HG03039 (cell line): ENCODE measurements around the gene KIAA1210.
"Not testable (repeated sequence)": the region's sequence is repeated elsewhere in the genome, so short reads cannot be mapped to it uniquely, and the experiment has no call there.

Experiments used
- ATAC-seq: cut with Tn5 transposase; IDR thresholded peaks from one replicate; pipeline ENCODE4 v1.9.1; 2021; ENCODE audit warnings: mild to moderate bottlenecking, moderate library complexity; ENCODE audit not compliant: unreplicated experiment

KIAA1210 gene

GRCh38 chrX:119041175-119041574 is 86.4 kb downstream of the KIAA1210 start:
- ATAC-seq = no peak

- no peak for ATAC-seq
These were observed 87.2 kb downstream of the KIAA1210 start for GRCh38 chrX:119040432-119040831.

- ATAC-seq = no peak
These were observed 91.2 kb downstream of the KIAA1210 start for GRCh38 chrX:119036107-119037029.

DNA sequence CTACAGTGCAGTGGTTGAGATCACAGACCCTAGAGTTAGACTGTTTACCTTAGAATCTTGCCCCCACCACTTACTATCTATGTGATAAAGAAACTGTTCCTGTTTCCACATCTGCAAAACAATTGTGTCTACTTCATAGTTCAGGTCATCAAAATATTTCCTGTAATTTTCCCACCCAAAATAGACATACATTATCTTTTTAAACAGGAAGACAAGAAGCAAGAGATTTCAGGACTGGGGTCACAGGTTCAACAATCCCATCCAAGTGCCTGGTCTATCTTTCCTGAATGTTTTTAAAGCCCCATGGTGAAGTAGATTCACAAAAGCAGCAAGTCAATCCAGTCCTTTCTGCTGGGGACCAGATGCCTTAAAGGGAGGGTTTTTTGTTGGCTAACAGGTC is 96.6 kb downstream of the KIAA1210 start:
- no peak for ATAC-seq

DNA sequence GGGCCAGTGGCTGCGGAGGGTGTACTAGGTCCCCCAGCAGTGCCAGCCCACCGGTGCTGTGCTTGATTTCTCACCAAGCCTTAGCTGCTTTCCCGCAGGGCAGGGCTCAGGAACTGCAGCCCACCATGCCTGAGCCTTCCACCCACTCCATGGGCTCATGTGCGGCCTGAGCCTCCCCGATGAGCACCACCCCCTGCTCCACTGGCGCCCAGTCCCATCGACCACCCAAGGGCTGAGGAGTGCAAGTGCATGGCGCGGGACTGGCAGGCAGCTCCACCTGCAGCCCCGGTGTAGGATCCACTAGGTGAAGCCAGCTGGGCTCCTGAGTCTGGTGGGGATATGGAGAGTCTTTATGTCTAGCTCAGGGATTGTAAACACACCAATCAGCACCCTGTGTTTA is 98.0 kb downstream of the KIAA1210 start:
- not testable (repeated sequence) for ATAC-seq

DNA sequence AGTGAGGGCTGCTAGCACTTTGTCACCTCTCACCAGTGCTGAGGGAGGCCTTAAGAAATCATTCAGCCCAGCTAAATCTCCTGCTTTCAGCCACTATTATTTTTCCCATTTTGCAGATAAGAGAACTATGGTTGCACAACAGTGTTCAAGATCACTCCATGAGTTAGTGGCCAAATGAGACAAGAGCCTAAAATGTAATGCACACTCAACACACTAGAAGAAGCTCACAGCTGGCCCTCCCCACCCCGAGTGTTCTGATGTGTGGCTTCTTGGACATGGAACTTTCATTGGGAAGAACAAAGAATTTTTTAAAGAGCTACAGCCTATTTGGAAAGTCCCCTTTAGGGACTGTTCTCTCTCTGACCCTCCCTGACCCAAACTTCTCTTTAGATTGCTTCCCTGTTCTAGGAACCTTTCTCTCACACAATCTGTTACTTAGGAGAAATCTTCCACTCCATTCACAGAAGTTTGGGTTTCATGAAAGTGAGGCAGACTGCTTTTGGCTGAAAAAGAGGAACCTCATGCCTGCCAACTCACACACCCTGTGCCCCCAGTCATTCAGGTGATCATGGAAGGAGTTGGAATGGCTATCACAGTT is 98.8 kb downstream of the KIAA1210 start:
- ATAC-seq = no peak
